HFFc6 (cell line): Measurements from ENCODE around the gene SUGCT. TPM values are rescaled to one million over a fixed set of nuclear protein-coding genes. Genes with fewer than 3 reads are reported as not detected.

Experiments
- DNase-seq: peaks from one replicate; pipeline ENCODE4 v3.0.0-alpha.2; 2018
- H3K27ac Mint-ChIP-seq: 2 replicates; pipeline ENCODE4 v1.8.0; 2020; ENCODE audit warnings: mild to moderate bottlenecking, mixed read lengths
- H3K27me3 Mint-ChIP-seq: 2 replicates; pipeline ENCODE4 v1.8.0; 2021; ENCODE audit warnings: mild to moderate bottlenecking, moderate library complexity, mixed read lengths; ENCODE audit not compliant: insufficient read depth
- H3K36me3 Mint-ChIP-seq: 2 replicates; pipeline ENCODE4 v1.8.0; 2021; ENCODE audit warnings: low read depth, mixed read lengths
- H3K4me1 Mint-ChIP-seq: 2 replicates; pipeline ENCODE4 v1.8.0; 2020; ENCODE audit warnings: low read depth, mixed read lengths
- H3K4me3 Mint-ChIP-seq: 2 replicates; pipeline ENCODE4 v1.8.0; 2020; ENCODE audit warnings: mild to moderate bottlenecking, moderate library complexity, mixed read lengths
- H3K9me3 Mint-ChIP-seq: 2 replicates; pipeline ENCODE4 v1.8.0; 2020; ENCODE audit warnings: mild to moderate bottlenecking, mixed read lengths
- CTCF ChIP-seq: fragments of 200-600 bp; sonication (generic); IDR thresholded peaks from 2 replicates; pipeline ENCODE4 v1.5.0; 2021; ENCODE audit warnings: antibody characterized with exemption, mild to moderate bottlenecking
- total RNA-seq, 6 experiments: library from RNA; stranded (reverse); fragmentation: NEBNext Ultra II Directional; extraction: Animal tissue kit (Norgen Biotek cat#: 25700); gene quantifications; 2 replicates in 1 of 6; 3 replicates in 5 of 6; pipeline ENCODE4 v1.2.3, GENCODE V29; 2021

SUGCT gene
- total RNA-seq, 6 experiments from 2014 or later, result 12.9 to 20.1 (median 17.1) TPM

GRCh38 chr7:40506158-40506557 lies 371.4 kb downstream of the SUGCT start:
- H3K9me3 Mint-ChIP-seq, result peaks cover 14% of the 10 kb centered on the region
- H3K27ac Mint-ChIP-seq, result no peak overlapping the region
- H3K4me3 Mint-ChIP-seq, result no peak overlapping the region
- H3K4me1 Mint-ChIP-seq, result no peaks in the 10 kb centered on the region
- H3K27me3 Mint-ChIP-seq, result no peaks in the 10 kb centered on the region
- no peak for DNase-seq
- no peak for TF ChIP-seq CTCF
- H3K36me3 Mint-ChIP-seq, result peaks cover 15% of the 10 kb centered on the region

DNA sequence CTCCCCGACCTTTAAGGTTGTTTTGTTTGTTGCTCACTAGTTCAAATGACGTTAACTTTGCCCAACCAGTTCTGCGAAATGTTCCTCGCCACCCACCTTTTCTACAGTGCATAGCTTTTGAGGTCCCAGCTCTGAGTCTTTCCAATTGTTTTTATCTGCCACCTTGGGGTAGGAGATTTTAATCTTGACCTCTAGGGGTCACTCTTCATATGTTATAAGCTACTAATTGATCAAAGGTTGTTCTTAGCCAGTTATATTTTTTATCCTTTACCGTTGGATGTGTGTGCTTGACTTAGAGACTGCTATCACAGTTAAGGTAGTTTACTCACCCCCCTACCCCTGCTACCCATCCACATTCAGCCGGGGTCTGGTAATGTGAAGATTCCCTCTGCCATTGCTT lies 372.4 kb downstream of the SUGCT start:
- H3K4me3 Mint-ChIP-seq, result no peak overlapping the region
- peaks cover 14% of the 10 kb centered on the region for H3K9me3 Mint-ChIP-seq
- peak; percentile 71 for TF ChIP-seq CTCF
- H3K27me3 Mint-ChIP-seq, result no peaks in the 10 kb centered on the region
- H3K36me3 Mint-ChIP-seq, result peaks cover 15% of the 10 kb centered on the region
- H3K4me1 Mint-ChIP-seq, result no peaks in the 10 kb centered on the region
- no peak overlapping the region for H3K27ac Mint-ChIP-seq
- no peak for DNase-seq

GRCh38 chr7:40509287-40509996 lies 374.6 kb downstream of the SUGCT start:
- Mint-ChIP-seq H3K9me3 (peaks cover 14% of the 10 kb centered on the region), H3K27ac (no peak overlapping the region), H3K4me3 (no peak overlapping the region), H3K36me3 (peaks cover 15% of the 10 kb centered on the region), H3K4me1 (peaks cover 7% of the 10 kb centered on the region), H3K27me3 (no peaks in the 10 kb centered on the region)
- TF ChIP-seq CTCF, result no peak
- no peak for DNase-seq

- TF ChIP-seq CTCF, result no peak
- H3K27me3 Mint-ChIP-seq, result no peaks in the 10 kb centered on the region
- no peak overlapping the region for H3K4me3 Mint-ChIP-seq
- H3K4me1 Mint-ChIP-seq, result peaks cover 17% of the 10 kb centered on the region
- H3K9me3 Mint-ChIP-seq, result no peaks in the 10 kb centered on the region
- no peak overlapping the region for H3K27ac Mint-ChIP-seq
- DNase-seq, result no peak
- H3K36me3 Mint-ChIP-seq, result no peaks in the 10 kb centered on the region
These were observed 381.6 kb downstream of the SUGCT start for GRCh38 chr7:40516376-40516775.

- Mint-ChIP-seq H3K27ac (no peak overlapping the region), H3K36me3 (no peaks in the 10 kb centered on the region), H3K9me3 (no peaks in the 10 kb centered on the region), H3K4me1 (peaks cover 14% of the 10 kb centered on the region), H3K4me3 (no peak overlapping the region), H3K27me3 (no peaks in the 10 kb centered on the region)
- no peak for DNase-seq
- TF ChIP-seq CTCF, result no peak
These were observed 384.2 kb downstream of the SUGCT start for GRCh38 chr7:40519009-40519408.
